Measurements from ENCODE around the gene PPM1H.

- TF ChIP-seq POLR2AphosphoS5 (IDR thresholded peaks at IDR 0.05; ENCODE audit: borderline replicate concordance, low read depth, low read length): no peak
- TF ChIP-seq EZH2 (IDR thresholded peaks at IDR 0.05): no peak
These were observed 280.4 kb downstream of the PPM1H start for GRCh38 chr12:62654326-62655241.

Data from SK-N-MC (cell line).